SH-SY5Y (cell line): ENCODE results near the gene TSHZ1.

Experiments used
- GATA2 ChIP-seq: IDR thresholded peaks from 2 replicates; pipeline ENCODE4 v1.6.1; 2011; ENCODE audit warnings: mild to moderate bottlenecking, low read depth, low read length
- GATA3 ChIP-seq: IDR thresholded peaks from 2 replicates; pipeline ENCODE4 v1.6.1; 2011; ENCODE audit warnings: low read depth, mild to moderate bottlenecking, low read length, moderate library complexity

- TF ChIP-seq GATA3 (no peak), GATA2 (no peak)
Observed at GRCh38 chr18:75161256-75162028, 49.2 kb upstream of the TSHZ1 start.
